Measurements from ENCODE around the gene ZNF260. TPM values are rescaled to one million over a fixed set of nuclear protein-coding genes. Genes with fewer than 3 reads are reported as not detected.
A peak's percentile ranks its signal among the peaks of the same experiment; 100 is the strongest.
"Not testable (repeated sequence)": the region's sequence is repeated elsewhere in the genome, so short reads cannot be mapped to it uniquely, and the experiment has no call there.

The ZNF260 gene
- 10.5 TPM for polyA plus RNA-seq (ENCODE audit: insufficient read length)

GRCh38 chr19:36528194-36528920 is at the start of gene ZNF260:
ZNF260 (minus strand) TSS chr19:36528271; CDS start chr19:36515238, 13,033 bp downstream.
- DNase-seq = peak; percentile 96

- no peak for DNase-seq
Observed at GRCh38 chr19:36577271-36577996, 49.4 kb upstream of the ZNF260 start.

DNA sequence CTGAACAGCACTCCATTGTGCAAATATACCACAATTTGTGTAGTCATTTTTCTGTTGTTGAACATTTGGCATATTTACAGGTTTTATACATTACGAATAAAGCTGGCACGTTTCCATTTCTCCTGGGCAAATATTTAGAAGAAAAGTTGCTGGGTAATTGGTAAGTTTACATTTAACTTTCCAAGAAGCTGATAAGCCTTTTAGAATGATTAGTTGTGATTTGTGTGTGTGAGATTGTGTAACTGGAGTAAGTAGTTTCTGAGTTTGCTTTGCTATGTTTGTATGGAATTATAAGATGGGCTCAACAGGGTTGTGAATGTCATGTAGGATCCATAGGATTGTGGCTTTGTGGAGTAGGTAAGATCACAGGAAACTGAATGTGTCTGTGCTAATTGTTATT is 46.7 kb upstream of the ZNF260 start:
- DNase-seq = no peak

- peak; percentile 1 for DNase-seq
Observed at GRCh38 chr19:36573895-36574720, 46.0 kb upstream of the ZNF260 start.

GRCh38 chr19:36573020-36573894 is 45.2 kb upstream of the ZNF260 start, which contains the start of gene ZNF529:
ZNF529 (minus strand) TSS chr19:36573292; CDS start chr19:36572346, 946 bp downstream.
- DNase-seq = peak; percentile 92

DNA sequence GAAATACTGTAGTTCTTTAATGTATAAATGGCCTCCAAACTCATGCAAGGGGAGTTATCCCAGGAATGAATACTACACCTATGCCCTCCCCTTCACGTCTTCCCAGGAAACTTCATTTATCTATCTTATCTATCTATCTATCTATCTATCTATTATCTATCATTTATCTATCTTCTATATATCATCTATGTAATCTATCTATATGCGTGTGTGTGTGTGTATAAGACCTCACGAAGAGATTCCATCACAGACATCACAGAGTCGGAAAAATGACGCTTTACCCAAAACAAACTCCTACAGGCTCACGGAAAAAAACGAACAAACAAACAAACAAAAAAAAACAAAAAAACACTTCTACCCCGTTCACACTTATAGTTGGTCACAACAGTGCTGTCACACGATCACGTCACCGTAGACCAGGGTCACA is 44.5 kb upstream of the ZNF260 start:
- DNase-seq = peak; percentile 1

DNA sequence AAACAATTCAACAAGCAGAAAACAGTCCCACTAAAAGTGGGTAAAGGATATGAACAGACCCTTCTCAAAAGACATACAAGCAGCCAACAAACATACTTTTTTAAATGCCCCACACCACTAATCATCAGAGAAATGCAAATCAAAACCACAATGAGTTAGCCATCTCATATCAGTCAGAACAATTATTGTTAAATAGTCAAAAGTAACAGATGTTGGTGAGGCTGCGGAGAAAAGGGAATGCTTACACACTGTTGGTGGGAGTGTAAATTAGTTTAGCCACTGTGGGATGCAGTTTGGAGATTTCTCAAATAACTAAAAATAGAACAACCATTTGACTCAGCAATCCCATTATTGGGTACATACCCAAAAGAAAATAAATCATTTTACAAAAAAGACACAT is 36.3 kb upstream of the ZNF260 start:
- no peak for DNase-seq

DNA sequence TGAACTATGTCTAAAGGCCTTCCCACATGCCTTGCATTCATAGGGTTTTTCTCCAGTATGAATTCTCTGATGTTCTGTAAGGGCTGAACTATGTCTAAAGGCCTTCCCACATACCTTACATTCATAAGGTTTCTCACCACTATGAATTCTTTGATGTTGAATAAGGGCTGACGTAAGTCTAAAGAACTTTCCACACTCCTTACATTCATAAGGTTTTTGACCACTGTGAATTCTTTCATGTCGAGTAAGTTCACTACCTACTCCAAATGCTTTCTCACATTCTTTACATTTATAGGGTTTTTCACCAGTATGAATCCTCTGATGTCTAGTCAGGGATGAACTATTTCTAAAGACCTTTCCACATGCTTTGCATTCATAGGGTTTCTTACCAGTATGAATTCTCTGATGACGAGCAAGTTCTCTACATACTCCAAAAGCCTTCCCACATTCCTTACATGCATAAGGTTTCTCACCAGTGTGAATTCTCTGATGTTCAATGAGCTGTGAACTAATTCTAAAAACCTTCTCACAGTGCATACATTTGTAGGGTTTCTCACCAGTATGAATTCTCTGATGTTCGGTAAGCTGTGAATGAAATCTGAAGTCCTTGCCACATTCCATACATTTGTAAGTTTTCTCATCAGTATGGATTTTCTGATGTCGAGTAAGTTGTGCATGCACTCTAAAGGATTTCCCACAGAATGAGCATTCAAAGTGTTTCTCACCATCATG is 19.1 kb upstream of the ZNF260 start:
- no peak for DNase-seq

GRCh38 chr19:36528921-36529518 is 949 bp upstream of the ZNF260 start:
- DNase-seq = peak; percentile 8

GRCh38 chr19:36527873-36528193 is 238 bp downstream of the ZNF260 start:
- no peak for DNase-seq

GRCh38 chr19:36527341-36527740 is 730 bp downstream of the ZNF260 start:
- DNase-seq = no peak

DNA sequence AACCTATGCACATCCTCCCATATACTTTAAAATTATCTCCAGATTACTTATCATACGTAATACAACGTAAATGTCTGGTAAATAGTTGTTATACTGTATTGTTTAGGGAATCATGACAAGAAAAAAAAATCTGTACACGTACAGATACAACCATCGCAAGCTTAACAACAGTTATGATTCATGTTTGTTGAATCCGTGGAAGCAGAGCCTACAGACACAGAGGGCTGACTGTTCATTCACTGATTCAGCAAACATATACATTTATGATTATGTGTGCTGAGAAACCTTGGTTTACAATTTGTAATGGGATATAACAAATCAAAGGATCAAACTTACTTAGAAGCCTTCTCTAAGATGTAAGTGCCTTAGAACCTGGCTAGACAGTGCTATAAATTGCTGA is 1.5 kb downstream of the ZNF260 start:
- no peak for DNase-seq

GRCh38 chr19:36524617-36525016 is 3.5 kb downstream of the ZNF260 start:
- DNase-seq = no peak

DNA sequence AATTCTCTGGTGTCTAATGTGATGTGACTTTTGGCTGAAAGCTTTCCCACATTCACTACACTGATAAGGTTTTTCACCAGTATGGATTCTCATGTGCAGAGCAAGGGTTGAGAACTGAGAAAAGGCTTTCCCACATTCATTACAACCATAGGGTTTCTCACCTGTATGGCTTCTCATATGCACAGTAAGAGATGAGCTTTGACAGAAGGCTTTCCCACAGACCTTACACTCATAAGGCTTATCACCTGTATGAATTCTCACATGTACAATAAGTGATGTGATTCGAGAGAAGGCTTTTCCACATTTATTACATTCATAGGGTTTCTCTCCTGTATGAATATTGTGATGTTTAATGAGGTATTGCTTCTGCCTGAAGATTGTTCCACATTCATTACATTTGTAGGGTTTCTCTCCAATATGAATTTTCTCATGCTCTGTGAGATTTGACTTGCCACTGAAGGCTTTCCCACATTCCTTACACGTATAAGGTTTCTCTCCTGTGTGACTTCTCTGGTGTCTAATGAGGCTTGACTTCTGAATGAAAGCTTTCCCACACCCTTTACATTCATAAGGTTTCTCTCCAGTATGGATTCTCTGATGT is 14.0 kb downstream of the ZNF260 start:
- no peak for DNase-seq

- no peak for DNase-seq
Observed at GRCh38 chr19:36508325-36508724, 19.7 kb downstream of the ZNF260 start.

- no peak for DNase-seq
Observed at GRCh38 chr19:36501973-36502372, 26.1 kb downstream of the ZNF260 start.

GRCh38 chr19:36497001-36497400 is 31.1 kb downstream of the ZNF260 start:
- no peak for DNase-seq

- peak; percentile 15 for DNase-seq
Observed at GRCh38 chr19:36492689-36493453, 35.2 kb downstream of the ZNF260 start.

- not testable (repeated sequence) for DNase-seq
Observed at GRCh38 chr19:36490846-36491245, 37.2 kb downstream of the ZNF260 start.
